ENCODE measurements around the gene NKX2-1. TPM values are rescaled to one million over a fixed set of nuclear protein-coding genes. Genes with fewer than 3 reads are reported as not detected.

NKX2-1 gene
- total and polyA plus RNA-seq, 2 donors from 2014 or later, result not detected

GRCh38 chr14:36504771-36505175 lies 15.3 kb downstream of the NKX2-1 start:
- TF ChIP-seq, protein P1, sequence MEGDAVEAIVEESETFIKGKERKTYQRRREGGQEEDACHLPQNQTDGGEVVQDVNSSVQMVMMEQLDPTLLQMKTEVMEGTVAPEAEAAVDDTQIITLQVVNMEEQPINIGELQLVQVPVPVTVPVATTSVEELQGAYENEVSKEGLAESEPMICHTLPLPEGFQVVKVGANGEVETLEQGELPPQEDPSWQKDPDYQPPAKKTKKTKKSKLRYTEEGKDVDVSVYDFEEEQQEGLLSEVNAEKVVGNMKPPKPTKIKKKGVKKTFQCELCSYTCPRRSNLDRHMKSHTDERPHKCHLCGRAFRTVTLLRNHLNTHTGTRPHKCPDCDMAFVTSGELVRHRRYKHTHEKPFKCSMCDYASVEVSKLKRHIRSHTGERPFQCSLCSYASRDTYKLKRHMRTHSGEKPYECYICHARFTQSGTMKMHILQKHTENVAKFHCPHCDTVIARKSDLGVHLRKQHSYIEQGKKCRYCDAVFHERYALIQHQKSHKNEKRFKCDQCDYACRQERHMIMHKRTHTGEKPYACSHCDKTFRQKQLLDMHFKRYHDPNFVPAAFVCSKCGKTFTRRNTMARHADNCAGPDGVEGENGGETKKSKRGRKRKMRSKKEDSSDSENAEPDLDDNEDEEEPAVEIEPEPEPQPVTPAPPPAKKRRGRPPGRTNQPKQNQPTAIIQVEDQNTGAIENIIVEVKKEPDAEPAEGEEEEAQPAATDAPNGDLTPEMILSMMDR (IDR thresholded peaks at IDR 0.05; ENCODE audit: borderline replicate concordance, extremely low read depth, insufficient read depth), result no peak
- no peaks in the 10 kb centered on the region for H3K36me3 ChIP-seq (ENCODE audit: control insufficient read depth in 2 of 3, insufficient read depth in 3 of 3, low read length in 3 of 3)
- no peaks in the 10 kb centered on the region for H3K9me3 ChIP-seq (ENCODE audit: control insufficient read depth in 2 of 3, insufficient read depth in 1 of 3, low read length in 3 of 3)
- FAIRE-seq (no peak), DNase-seq (peak in 1 of 5 donors; percentile 45)
- no peak overlapping the region for H3K9ac ChIP-seq (ENCODE audit: low read length in 3 of 3)
- H3K4me1 ChIP-seq (ENCODE audit: control insufficient read depth in 2 of 3, insufficient read depth in 2 of 3, low read depth in 1 of 3, low read length in 3 of 3), result no peaks in the 10 kb centered on the region
- H3K4me3 ChIP-seq (ENCODE audit: low read length in 3 of 3), result no peak overlapping the region
- H3K27ac ChIP-seq (ENCODE audit: low read depth in 2 of 2, low read length in 2 of 2), result no peak overlapping the region
- intact Hi-C loops (cut with DNase I), result no loop called here
- H3K27me3 ChIP-seq (ENCODE audit: control insufficient read depth, insufficient read depth, low read length), result peaks cover 62% of the 10 kb centered on the region

DNA sequence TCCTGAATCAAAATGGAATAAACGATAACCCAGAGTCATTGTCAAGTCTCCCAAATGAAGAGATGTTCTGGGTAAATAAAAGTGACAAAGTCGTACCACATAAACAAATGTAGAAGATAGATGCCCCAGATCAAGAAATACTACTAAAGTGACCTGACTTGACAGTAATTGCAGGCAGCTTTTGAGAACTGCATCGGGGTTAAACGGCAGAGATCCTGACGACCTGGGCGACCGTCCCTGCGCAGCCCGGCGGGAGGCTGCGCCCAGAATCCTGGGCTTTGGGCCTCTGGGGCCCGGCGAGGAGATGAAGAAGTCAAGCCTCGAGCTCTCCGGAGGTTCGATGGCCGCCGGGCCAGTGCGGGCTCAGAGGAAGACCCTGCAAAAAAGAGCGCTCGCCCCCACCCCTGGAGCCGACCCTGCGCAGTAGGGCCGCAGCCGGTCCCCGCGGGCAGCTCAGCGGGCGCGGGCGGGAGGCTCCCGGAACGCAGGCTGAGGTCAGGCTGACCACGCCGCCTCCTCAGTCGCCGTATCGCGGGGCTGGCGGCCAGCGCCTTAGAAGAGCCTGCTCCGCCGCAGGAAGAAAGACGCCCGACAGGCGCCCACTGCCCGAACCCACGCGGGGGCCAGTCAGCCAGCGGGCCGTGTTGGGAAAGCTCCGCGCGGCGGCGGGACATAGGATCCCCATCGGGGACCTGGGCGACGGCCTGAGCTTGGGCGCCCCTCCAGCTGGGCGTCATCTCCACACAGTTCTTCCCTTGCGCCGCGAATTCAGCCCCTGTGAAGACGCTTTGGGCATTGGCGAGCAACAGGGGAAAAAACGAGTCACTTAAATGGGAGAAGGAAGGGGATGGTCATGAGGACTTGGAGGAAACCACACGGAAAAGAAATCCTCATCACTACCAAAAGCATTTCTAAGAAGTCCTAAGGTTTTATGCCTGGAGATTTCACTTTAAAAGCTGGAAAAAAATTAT lies 16.0 kb downstream of the NKX2-1 start:
- Histone ChIP-seq H3K27ac (ENCODE audit: low read depth in 2 of 2, low read length in 2 of 2) (no peak overlapping the region), H3K4me3 (ENCODE audit: low read length in 3 of 3) (no peak overlapping the region), H3K4me1 (ENCODE audit: control insufficient read depth in 2 of 3, insufficient read depth in 2 of 3, low read depth in 1 of 3, low read length in 3 of 3) (no peaks in the 10 kb centered on the region), H3K9me3 (ENCODE audit: control insufficient read depth in 2 of 3, insufficient read depth in 1 of 3, low read length in 3 of 3) (no peaks in the 10 kb centered on the region), H3K9ac (ENCODE audit: low read length in 3 of 3) (no peak overlapping the region), H3K27me3 (ENCODE audit: control insufficient read depth, insufficient read depth, low read length) (peaks cover 57% of the 10 kb centered on the region), H3K36me3 (ENCODE audit: control insufficient read depth in 2 of 3, insufficient read depth in 3 of 3, low read length in 3 of 3) (no peaks in the 10 kb centered on the region)
- intact Hi-C loops (cut with DNase I), result no loop called here
- DNase-seq (peak in 3 of 5 donors; percentile 33 to 68 (median 37)), FAIRE-seq (no peak)
- TF ChIP-seq, protein P1 (IDR thresholded peaks at IDR 0.05; ENCODE audit: borderline replicate concordance, extremely low read depth, insufficient read depth), result no peak

- peaks cover 52% of the 10 kb centered on the region for H3K27me3 ChIP-seq (ENCODE audit: control insufficient read depth, insufficient read depth, low read length)
- H3K9ac ChIP-seq (ENCODE audit: low read length in 3 of 3), result no peak overlapping the region
- H3K4me1 ChIP-seq (ENCODE audit: control insufficient read depth in 2 of 3, insufficient read depth in 2 of 3, low read depth in 1 of 3, low read length in 3 of 3), result no peaks in the 10 kb centered on the region
- DNase-seq (peak in 1 of 5 donors; percentile 17), FAIRE-seq (no peak)
- H3K36me3 ChIP-seq (ENCODE audit: control insufficient read depth in 2 of 3, insufficient read depth in 3 of 3, low read length in 3 of 3), result no peaks in the 10 kb centered on the region
- no peaks in the 10 kb centered on the region for H3K9me3 ChIP-seq (ENCODE audit: control insufficient read depth in 2 of 3, insufficient read depth in 1 of 3, low read length in 3 of 3)
- intact Hi-C loops (cut with DNase I), result no loop called here
- H3K4me3 ChIP-seq (ENCODE audit: low read length in 3 of 3), result no peak overlapping the region
- no peak overlapping the region for H3K27ac ChIP-seq (ENCODE audit: low read depth in 2 of 2, low read length in 2 of 2)
- TF ChIP-seq, protein P1 (IDR thresholded peaks at IDR 0.05; ENCODE audit: borderline replicate concordance, extremely low read depth, insufficient read depth), result no peak
Measured at GRCh38 chr14:36502558-36503508, 17.2 kb downstream of the NKX2-1 start.

All from kidney (tissue), 14 donors.